NB4 (cell line): ENCODE data around the gene OLIG1.
A peak's percentile ranks its signal among the peaks of the same experiment; 100 is the strongest.

ENCODE experiments used
- DNase-seq: peaks from one replicate; pipeline ENCODE4 v3.0.0; 2010; ENCODE audit warnings: low read depth
- H3K4me3 ChIP-seq: one replicate; pipeline ENCODE4 v1.5.1; 2011; ENCODE audit warnings: mild to moderate bottlenecking, low read depth, low read length, moderate library complexity
- MYC ChIP-seq: IDR thresholded peaks from 2 replicates; pipeline ENCODE4 v1.6.1; 2011; ENCODE audit warnings: low read depth, low read length
- POLR2A ChIP-seq: IDR thresholded peaks from 2 replicates; pipeline ENCODE4 v1.6.1; 2011; ENCODE audit warnings: mild to moderate bottlenecking; ENCODE audit not compliant: insufficient read length; ENCODE audit errors: extremely low read depth
- TF ChIP-seq, protein P1 (sequence below): IDR thresholded peaks from 2 replicates; pipeline ENCODE4 v1.6.1; 2011; ENCODE audit warnings: low read depth, low read length
- TF ChIP-seq, protein P2 (sequence below): IDR thresholded peaks from one replicate; pipeline ENCODE4 v1.5.1; 2012; ENCODE audit warnings: low read depth, low read length

The OLIG1 gene

DNA sequence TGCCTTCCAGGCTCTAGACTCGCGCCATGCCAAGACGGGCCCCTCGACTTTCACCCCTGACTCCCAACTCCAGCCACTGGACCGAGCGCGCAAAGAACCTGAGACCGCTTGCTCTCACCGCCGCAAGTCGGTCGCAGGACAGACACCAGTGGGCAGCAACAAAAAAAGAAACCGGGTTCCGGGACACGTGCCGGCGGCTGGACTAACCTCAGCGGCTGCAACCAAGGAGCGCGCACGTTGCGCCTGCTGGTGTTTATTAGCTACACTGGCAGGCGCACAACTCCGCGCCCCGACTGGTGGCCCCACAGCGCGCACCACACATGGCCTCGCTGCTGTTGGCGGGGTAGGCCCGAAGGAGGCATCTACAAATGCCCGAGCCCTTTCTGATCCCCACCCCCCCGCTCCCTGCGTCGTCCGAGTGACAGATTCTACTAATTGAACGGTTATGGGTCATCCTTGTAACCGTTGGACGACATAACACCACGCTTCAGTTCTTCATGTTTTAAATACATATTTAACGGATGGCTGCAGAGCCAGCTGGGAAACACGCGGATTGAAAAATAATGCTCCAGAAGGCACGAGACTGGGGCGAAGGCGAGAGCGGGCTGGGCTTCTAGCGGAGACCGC is 46.3 kb upstream of the OLIG1 start:
- DNase-seq = no peak
- H3K4me3 ChIP-seq = no peak overlapping the region
- TF ChIP-seq, protein P1, sequence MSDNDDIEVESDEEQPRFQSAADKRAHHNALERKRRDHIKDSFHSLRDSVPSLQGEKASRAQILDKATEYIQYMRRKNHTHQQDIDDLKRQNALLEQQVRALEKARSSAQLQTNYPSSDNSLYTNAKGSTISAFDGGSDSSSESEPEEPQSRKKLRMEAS = no peak
- TF ChIP-seq, protein P2, sequence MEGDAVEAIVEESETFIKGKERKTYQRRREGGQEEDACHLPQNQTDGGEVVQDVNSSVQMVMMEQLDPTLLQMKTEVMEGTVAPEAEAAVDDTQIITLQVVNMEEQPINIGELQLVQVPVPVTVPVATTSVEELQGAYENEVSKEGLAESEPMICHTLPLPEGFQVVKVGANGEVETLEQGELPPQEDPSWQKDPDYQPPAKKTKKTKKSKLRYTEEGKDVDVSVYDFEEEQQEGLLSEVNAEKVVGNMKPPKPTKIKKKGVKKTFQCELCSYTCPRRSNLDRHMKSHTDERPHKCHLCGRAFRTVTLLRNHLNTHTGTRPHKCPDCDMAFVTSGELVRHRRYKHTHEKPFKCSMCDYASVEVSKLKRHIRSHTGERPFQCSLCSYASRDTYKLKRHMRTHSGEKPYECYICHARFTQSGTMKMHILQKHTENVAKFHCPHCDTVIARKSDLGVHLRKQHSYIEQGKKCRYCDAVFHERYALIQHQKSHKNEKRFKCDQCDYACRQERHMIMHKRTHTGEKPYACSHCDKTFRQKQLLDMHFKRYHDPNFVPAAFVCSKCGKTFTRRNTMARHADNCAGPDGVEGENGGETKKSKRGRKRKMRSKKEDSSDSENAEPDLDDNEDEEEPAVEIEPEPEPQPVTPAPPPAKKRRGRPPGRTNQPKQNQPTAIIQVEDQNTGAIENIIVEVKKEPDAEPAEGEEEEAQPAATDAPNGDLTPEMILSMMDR = no peak
- TF ChIP-seq POLR2A (no peak), MYC (no peak)

DNA sequence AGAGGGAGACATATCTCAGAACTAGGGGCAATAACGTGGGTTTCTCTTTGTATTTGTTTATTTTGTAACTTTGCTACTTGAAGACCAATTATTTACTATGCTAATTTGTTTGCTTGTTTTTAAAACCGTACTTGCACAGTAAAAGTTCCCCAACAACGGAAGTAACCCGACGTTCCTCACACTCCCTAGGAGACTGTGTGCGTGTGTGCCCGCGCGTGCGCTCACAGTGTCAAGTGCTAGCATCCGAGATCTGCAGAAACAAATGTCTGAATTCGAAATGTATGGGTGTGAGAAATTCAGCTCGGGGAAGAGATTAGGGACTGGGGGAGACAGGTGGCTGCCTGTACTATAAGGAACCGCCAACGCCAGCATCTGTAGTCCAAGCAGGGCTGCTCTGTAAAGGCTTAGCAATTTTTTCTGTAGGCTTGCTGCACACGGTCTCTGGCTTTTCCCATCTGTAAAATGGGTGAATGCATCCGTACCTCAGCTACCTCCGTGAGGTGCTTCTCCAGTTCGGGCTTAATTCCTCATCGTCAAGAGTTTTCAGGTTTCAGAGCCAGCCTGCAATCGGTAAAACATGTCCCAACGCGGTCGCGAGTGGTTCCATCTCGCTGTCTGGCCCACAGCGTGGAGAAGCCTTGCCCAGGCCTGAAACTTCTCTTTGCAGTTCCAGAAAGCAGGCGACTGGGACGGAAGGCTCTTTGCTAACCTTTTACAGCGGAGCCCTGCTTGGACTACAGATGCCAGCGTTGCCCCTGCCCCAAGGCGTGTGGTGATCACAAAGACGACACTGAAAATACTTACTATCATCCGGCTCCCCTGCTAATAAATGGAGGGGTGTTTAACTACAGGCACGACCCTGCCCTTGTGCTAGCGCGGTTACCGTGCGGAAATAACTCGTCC is 45.5 kb upstream of the OLIG1 start:
- TF ChIP-seq, protein P1 = no peak
- TF ChIP-seq POLR2A (no peak), MYC (no peak)
- TF ChIP-seq, protein P2 = no peak
- no peak overlapping the region for H3K4me3 ChIP-seq
- DNase-seq = no peak

DNA sequence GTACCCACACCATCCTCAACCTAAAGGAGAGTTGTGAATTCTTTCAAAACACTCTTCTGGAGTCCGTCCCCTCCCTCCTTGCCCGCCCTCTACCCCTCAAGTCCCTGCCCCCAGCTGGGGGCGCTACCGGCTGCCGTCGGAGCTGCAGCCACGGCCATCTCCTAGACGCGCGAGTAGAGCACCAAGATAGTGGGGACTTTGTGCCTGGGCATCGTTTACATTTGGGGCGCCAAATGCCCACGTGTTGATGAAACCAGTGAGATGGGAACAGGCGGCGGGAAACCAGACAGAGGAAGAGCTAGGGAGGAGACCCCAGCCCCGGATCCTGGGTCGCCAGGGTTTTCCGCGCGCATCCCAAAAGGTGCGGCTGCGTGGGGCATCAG is 44.8 kb upstream of the OLIG1 start:
- TF ChIP-seq, protein P1 = no peak
- TF ChIP-seq MYC (no peak), POLR2A (no peak)
- TF ChIP-seq, protein P2 = peak; percentile 61
- peak overlapping the region; percentile 59 for H3K4me3 ChIP-seq
- DNase-seq = peak; percentile 86

DNA sequence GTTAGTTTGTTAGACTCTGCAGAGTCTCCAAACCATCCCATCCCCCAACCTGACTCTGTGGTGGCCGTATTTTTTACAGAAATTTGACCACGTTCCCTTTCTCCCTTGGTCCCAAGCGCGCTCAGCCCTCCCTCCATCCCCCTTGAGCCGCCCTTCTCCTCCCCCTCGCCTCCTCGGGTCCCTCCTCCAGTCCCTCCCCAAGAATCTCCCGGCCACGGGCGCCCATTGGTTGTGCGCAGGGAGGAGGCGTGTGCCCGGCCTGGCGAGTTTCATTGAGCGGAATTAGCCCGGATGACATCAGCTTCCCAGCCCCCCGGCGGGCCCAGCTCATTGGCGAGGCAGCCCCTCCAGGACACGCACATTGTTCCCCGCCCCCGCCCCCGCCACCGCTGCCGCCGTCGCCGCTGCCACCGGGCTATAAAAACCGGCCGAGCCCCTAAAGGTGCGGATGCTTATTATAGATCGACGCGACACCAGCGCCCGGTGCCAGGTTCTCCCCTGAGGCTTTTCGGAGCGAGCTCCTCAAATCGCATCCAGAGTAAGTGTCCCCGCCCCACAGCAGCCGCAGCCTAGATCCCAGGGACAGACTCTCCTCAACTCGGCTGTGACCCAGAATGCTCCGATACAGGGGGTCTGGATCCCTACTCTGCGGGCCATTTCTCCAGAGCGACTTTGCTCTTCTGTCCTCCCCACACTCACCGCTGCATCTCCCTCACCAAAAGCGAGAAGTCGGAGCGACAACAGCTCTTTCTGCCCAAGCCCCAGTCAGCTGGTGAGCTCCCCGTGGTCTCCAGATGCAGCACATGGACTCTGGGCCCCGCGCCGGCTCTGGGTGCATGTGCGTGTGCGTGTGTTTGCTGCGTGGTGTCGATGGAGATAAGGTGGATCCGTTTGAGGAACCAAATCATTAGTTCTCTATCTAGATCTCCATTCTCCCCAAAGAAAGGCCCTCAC is 44.2 kb upstream of the OLIG1 start, which contains the start of gene OLIG2:
Gene OLIG2 (plus strand): TSS at position 447 of the 954 bp plus-strand sequence. CDS start 928 bp downstream, outside the sequence.
- peak; percentile 64 for TF ChIP-seq POLR2A
- TF ChIP-seq, protein P2 = no peak
- TF ChIP-seq, protein P1 = peak; percentile 93
- TF ChIP-seq MYC = peak; percentile 80
- peak within 1 kb of the TSS; percentile 94 for H3K4me3 ChIP-seq
- DNase-seq = peak; percentile 98

DNA sequence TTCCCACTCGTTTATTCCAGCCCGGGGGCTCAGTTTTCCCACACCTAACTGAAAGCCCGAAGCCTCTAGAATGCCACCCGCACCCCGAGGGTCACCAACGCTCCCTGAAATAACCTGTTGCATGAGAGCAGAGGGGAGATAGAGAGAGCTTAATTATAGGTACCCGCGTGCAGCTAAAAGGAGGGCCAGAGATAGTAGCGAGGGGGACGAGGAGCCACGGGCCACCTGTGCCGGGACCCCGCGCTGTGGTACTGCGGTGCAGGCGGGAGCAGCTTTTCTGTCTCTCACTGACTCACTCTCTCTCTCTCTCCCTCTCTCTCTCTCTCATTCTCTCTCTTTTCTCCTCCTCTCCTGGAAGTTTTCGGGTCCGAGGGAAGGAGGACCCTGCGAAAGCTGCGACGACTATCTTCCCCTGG is 43.5 kb upstream of the OLIG1 start:
- TF ChIP-seq, protein P1 = no peak
- no peak for TF ChIP-seq POLR2A
- TF ChIP-seq MYC = no peak
- TF ChIP-seq, protein P2 = no peak
- H3K4me3 ChIP-seq = peak overlapping the region; percentile 94
- peak; percentile 42 for DNase-seq
